Activated CD8-positive, alpha-beta memory T cell treated with anti-CD3 and anti-CD28 coated beads, Interleukin-2, amount 50 U/mL, for 24 hours (primary cell): ENCODE measurements around the gene SLC29A2.
A peak's percentile ranks its signal among the peaks of the same experiment; 100 is the strongest.

Experiments used
- DNase-seq: peaks from one replicate; pipeline ENCODE4 v3.0.0-alpha.2; 2020; ENCODE audit errors: extremely low read depth

Gene SLC29A2

DNA sequence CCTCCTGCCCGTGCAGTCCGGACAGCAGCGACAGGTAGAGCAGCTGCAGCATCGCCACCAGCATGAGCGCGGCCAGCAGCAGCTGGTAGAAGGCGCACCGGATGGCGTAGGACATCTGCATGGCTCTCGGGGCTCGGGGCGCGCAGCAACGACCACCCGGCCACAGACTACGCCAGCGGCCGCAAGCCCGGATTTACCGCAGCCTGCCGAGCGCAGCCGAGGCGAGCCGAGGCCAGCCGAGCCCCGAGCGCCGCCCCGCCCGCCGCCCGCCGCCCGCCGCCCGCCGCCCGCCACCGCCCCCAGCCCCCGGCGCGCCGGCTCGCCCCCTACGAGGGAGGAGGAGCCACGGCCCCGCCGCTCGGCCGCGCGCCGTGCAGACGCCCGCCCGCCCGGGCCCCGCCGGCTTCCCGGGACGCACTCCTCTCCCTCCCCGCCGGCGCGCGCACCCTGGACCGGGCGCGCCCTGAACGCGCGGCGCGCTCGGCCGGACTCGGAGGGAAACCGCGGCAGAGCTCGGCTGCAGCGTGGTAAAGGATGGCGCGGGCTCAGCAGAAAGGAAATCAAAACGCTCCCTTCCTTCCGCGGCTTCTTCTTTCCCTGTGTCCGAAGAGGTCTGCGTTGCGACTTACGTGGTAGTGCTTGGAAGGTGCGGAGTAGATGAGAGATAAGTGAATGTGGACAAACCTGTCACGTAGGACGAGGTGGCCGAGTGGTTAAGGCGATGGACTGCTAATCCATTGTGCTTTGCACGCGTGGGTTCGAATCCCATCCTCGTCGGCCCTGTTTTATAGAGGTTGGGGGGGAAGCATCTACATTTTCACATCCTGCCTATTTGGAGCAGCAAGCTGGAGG is 23.9 kb downstream of the SLC29A2 start, which contains the start of gene B4GAT1:
Gene B4GAT1, minus strand, starts transcription at position 205 of the 852 bp plus-strand sequence. Its CDS starts 84 bp downstream, at position 121.
- DNase-seq: peak; percentile 69

GRCh38 chr11:66346476-66347424 is 24.8 kb downstream of the SLC29A2 start:
- no peak for DNase-seq

GRCh38 chr11:66345316-66345649 is 26.3 kb downstream of the SLC29A2 start:
- DNase-seq: no peak

DNA sequence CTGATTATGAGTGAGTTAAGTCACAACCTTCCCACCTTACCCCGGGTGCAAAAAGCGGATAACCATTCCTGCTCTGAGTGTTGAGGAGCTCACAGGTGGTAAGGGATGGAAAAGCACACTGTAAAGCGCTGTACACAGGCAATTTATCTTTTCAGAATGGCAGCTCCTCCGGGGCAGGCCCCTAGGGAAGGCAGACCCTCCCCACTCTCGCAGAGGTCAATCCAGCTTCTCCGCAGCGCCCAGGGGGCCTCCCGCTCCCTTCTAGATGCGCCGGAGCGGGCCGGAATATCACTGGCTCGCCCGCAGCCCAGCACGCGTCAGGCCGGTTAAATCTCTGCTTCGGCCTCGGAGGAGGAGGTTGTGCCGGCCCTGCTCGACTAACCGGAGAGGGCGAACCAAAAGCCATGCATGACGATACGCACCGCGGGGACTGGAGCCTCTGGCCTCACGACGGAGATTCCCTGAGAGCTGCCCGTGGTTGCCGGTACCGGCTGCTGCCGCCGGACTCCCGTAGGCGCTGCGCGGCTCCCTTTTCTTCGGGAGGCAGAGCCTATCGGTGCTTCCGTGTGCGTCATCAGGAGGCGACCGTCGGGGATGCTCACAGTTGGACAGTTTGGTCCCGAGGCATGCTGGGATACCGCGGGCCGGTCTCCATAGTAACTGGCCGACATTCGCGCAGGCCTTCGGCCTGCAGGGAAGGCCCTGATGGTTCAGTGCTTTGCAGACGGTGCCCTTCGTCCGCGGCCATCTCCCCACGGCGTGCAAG is 26.8 kb downstream of the SLC29A2 start, which contains the start of gene BRMS1:
Gene BRMS1, minus strand, starts transcription at position 555 of the 766 bp plus-strand sequence. CDS start 2,870 bp downstream, outside the sequence.
- peak; percentile 96 for DNase-seq

GRCh38 chr11:66343176-66343575 is 28.4 kb downstream of the SLC29A2 start:
- no peak for DNase-seq

- no peak for DNase-seq
These were observed 29.9 kb downstream of the SLC29A2 start for GRCh38 chr11:66341502-66342126.

- no peak for DNase-seq
These were observed 30.7 kb downstream of the SLC29A2 start for GRCh38 chr11:66340596-66341501.

- no peak for DNase-seq
These were observed 31.7 kb downstream of the SLC29A2 start for GRCh38 chr11:66339686-66340483.

- DNase-seq: no peak
These were observed 32.3 kb downstream of the SLC29A2 start for GRCh38 chr11:66339162-66339675.

- DNase-seq: no peak
These were observed 33.0 kb downstream of the SLC29A2 start for GRCh38 chr11:66338276-66339161.

- DNase-seq: no peak
These were observed 34.3 kb downstream of the SLC29A2 start for GRCh38 chr11:66337103-66337899.

DNA sequence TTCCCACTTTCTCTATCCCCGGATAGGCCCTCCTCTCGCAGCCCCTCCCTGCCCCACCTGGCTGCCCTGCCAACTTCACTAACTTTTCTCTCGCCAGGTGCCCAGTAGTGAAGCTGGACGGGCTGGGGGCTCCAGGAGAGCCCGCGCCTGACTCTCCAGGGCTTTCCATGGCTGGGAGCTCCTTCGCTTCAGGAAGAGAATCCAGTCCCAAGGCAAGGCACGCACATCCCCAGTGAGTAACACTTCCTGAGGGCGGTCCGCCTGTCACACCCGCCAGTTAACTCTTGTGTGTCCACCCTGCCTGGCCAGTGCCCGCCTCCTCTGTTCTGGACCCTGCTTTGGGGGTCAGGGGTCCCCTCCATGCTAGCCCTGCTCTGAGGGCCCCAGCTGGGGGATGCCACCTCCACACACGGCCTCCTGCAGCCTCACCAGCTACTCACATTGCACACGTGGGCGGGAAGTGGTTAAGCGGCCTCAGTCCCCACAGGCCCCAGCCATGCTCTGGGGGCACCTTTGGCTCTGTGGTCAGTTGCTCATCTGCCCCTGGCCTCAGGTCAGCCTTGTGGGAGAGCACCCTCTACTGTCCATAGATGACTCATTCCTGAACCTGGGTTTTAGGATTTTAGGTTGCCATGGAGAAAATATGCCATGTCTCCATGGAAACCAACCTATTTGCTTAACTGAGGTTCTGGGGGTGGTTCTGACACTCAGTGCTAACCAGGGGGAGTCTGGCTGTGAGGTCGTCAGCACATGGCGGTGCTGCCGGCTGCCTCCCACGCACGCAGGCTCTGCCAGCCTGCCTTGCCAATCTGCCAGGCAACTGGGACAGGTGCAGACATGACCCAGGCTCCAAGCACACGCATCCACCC is 35.1 kb downstream of the SLC29A2 start, which contains the start of gene RIN1:
Gene RIN1, minus strand, starts transcription at position 201 of the 869 bp plus-strand sequence. Its CDS starts 32 bp downstream, at position 169.
- no peak for DNase-seq

DNA sequence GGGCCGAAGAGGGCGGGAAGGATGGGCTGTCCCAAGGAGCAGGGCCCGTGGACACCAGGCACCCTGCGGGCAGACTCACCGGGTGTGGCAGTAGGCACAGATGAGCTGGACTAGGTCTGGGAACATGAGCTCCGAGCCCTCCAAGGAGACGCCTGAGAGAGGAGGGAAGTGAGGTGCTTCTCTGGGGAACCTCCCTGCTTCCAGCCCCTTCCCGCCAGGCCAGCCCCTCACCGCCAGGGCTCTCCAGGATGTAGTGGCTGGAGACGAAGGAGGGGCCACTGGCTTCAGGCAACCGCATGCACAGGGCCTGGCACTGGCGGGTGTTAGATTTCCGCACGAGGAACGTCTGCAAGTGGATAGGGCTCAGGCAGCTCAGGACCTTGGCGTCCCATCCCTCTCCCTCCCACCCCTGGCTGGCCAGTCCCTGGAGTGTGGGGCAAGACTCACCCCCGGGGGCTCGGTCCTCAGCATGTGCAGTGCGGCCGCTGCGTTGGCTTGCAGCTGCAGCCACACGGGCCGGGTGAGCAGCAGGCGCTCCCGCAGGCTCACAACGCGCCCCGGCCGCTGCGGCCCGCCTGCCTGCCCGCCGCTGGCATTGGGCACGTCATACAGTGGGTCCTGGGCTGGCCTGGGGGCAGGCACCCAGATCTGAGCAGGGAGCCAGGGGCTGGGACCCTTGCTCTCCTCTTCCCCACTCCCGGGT is 35.9 kb downstream of the SLC29A2 start:
- no peak for DNase-seq

GRCh38 chr11:66334605-66335442 is 36.7 kb downstream of the SLC29A2 start:
- DNase-seq: no peak
